RPMI8226 (cell line): ENCODE data around the gene SPRYD4.
A peak's percentile ranks its signal among the peaks of the same experiment; 100 is the strongest.
"Not testable (repeated sequence)": the region's sequence is repeated elsewhere in the genome, so short reads cannot be mapped to it uniquely, and the experiment has no call there.

ENCODE experiments used
- DNase-seq: peaks from one replicate; pipeline ENCODE4 v3.0.0-alpha.2; 2015

Gene SPRYD4

DNA sequence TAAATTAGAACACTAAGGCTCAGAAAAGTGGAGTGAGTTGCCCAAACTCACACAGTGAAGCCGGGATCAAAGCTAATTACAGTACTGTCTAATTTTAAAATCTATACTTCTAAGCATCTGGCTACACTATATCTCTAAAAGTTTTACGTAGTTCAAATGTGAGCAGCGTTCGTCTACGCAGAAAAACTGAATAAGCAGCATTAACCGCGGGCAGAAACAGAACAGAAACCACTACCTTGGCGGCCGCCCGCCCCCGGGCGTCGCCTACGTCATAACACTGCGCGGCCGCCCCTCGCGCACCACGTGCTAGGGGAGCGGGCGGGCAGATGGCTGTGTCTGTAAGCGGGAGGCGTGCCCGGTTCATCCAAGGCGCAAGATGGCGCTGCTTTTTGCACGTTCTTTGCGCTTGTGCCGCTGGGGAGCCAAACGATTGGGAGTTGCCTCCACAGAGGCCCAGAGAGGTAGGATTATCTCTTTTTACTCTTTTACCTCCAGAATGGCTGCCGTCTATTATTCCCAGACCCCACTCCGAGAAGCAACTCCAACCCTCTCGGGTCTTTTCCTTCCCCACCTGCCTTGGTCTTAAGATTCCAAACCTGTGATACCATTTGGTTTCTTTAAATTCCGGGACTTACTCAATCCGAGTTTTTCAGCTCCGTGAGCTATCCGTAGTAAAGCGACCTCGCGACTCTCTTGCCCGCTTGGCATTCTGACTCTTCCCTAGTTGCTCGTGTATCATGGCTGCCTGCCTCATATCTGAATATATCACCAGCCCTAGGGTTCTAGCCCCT is at the start of gene SPRYD4:
TSS of gene SPRYD4 (plus strand) at position 363 of the 791 bp plus-strand sequence. CDS start at position 377, 14 bp downstream.
- DNase-seq: peak; percentile 97

GRCh38 chr12:56420411-56420810 is 48.0 kb upstream of the SPRYD4 start:
- no peak for DNase-seq

DNA sequence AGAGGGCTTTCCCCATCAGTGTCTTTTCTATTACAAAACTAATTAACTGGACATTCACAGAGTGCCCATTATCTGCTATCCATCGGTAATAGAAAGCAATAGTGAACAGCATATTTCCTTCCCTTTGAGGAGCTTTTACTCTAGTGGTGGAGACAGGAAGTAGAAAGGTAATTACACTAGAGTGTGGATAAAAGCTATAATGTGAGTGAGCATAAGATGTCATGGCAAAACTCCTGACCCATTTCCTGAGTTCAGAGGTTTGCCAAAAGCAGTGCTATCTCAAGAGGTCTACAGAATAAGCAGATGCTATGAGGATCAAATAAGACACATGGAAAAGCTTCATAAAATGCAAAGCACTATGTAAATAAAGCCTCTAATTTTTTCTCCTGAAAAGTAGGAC is 43.2 kb upstream of the SPRYD4 start:
- DNase-seq: no peak

GRCh38 chr12:56425940-56426438 is 42.4 kb upstream of the SPRYD4 start:
- DNase-seq: no peak

- DNase-seq: no peak
Observed at GRCh38 chr12:56431288-56431687, 37.1 kb upstream of the SPRYD4 start.

GRCh38 chr12:56431850-56432249 is 36.5 kb upstream of the SPRYD4 start:
- no peak for DNase-seq

- DNase-seq: no peak
Observed at GRCh38 chr12:56434828-56435227, 33.5 kb upstream of the SPRYD4 start.

DNA sequence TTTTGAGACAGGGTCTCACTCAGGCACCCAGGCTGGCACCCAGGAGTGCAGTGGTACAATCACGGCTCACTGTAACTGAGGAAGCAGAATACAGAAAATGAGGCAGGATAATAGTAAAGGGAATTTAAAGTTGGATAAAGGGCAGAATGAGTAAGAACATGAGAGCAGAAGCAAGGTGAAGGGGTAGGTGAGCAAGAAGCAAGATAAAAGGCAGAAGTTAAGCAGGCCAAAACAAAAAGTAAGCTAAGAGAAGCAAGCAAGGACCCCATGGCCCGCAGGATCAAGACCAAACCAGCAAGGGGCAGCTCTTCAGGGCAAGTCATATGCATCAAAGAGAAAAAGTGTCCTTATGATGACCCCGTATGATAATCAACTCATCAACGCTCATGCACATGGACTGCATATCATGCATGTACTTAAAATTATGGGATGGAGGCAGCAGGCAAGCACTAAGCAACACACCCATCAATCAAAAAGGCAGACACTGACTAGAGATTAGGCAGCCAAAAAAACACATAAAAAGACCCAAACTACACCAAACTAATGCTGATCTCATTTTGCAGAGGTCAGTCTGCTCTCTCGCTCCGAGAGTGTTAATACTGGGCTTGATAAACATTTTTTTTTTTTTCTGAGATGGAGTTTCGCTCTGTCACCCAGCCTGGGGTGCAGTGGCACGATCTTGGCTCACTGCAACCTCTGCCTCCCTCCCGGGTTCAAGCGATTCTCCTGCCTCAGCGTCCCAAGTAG is 30.8 kb upstream of the SPRYD4 start:
- no peak for DNase-seq

DNA sequence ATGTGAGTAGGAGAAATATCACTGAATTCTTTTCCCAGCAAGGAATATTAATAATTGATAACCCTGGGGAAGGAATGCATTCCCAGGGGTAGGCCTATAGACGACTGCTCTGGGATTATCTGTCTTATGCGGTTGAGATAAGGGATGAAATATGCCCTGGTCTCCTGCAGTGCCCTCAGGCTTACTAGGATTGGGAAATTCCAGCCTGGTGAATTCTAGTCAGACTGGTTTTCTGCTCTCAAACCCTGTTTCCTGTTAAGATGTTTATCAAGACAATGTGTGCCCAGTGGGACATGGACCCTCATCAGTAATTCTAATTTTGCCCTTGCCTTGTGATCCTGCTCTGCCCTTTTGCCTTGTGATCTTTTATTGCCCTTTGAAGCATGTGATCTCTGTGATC is 25.2 kb upstream of the SPRYD4 start:
- not testable (repeated sequence) for DNase-seq

- DNase-seq: peak; percentile 94
Observed at GRCh38 chr12:56448860-56449621, 19.3 kb upstream of the SPRYD4 start, which contains the start of gene TIMELESS. TSS of gene TIMELESS (minus strand) at chr12:56449426. CDS start at chr12:56434170, 15,256 bp downstream.

DNA sequence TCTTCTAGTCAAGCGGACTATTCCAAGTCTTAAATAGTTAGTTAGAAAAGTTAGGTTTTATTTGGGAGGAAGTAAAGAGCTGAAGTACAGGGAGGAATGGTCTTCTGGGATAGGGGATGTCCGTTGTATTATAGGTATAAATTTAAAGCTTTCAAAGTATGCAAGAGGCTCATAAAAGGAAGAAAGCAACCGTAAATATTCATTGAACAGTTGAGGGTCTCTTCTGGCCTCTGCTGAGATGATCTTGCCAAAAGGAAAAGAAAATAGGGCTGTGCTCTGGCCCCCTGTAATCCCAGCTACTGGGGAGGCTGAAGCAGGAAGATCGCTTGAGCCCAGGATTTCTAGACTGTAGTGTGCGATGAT is 18.8 kb upstream of the SPRYD4 start:
- no peak for DNase-seq

DNA sequence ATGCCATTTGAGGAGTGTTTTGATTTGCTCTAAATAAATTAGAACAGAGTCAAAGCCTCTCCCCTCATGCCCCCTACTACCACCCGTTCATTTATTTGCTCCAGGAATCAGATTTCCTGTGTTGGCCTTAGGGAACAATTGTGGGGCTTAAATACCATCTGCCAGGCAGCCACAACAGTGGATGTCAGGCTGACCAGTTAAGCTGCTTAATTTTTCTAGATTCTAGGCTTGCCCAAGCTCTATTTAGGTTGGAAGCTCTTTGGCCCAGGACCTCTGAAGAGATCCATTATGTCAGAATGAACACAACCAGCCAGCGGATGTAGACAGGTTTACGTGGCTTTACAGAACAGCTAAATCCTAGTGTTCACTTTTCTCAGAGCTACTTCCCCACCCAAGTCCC is 18.1 kb upstream of the SPRYD4 start:
- no peak for DNase-seq

GRCh38 chr12:56451147-56451546 is 17.2 kb upstream of the SPRYD4 start:
- no peak for DNase-seq

DNA sequence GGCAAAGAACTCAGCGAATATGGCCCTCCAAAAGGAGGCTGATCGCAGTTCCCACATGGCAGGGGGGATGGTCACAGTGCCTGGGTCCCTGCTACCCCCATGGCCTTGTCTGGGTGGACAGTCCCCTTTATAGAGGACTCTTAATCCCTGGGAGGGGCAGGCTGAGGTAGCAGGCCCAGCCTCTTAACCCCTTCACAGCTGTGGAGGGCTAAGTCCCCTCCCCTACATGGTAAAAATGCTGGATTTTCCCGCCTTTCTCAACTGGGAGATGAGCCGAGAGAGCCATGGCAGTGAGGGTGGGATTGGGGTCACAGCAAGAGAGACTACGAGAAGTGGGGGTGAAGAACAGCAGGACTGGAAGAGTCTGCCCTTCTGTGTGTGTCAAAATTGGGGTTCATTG is 13.8 kb upstream of the SPRYD4 start, which contains the start of gene MIP:
TSS of gene MIP (minus strand) at position 101 of the 400 bp plus-strand sequence. CDS start at position 57, 44 bp downstream.
- DNase-seq: no peak

GRCh38 chr12:56457817-56458216 is 10.6 kb upstream of the SPRYD4 start:
- DNase-seq: no peak

- DNase-seq: no peak
Observed at GRCh38 chr12:56461235-56462159, 6.9 kb upstream of the SPRYD4 start.

GRCh38 chr12:56462565-56462964 is 5.8 kb upstream of the SPRYD4 start:
- no peak for DNase-seq

- peak; percentile 72 for DNase-seq
Observed at GRCh38 chr12:56469007-56469930, 891 bp downstream of the SPRYD4 start.

GRCh38 chr12:56474389-56474788 is 6.0 kb downstream of the SPRYD4 start:
- no peak for DNase-seq

DNA sequence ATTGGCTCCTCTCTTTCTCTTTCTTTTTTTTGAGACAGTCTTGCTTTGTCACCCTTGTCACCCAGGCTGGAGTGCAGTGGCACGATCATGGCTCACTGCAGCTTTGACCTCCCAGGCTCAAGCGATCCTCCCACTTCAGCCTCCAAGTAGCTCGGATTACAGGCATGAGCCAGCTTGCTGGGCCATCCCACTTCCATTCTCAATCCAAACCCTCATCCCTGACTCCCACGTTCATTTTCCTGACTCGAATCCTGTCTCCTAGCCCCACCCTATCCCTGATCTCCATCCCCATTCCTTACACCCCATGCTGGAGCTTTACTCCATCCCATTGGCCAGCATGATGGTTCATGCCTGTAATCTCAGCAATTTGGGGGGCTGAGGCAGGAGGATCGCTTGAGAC is 7.8 kb downstream of the SPRYD4 start:
- no peak for DNase-seq

DNA sequence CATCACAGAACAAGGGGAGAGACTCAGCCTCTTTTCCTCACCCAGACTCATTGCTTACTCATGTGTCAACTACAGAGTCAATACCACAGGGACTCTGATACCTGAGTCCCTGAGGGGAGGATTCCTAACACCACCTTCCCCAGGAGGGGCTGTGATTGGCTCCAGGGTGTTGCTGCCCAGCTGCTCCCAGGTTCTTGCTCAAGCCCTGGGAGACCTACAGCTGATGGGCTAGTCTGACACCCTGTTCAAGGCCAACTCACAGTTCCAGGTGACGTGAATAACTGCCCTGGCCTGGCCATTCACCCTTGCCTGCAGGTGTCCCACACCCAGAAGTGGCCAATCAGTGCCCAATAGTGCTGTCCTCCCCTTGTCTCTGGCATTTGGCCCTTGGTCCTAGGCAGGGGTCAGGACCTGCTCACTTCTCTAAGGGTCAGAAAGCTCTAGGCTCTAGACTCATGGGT is 8.6 kb downstream of the SPRYD4 start:
- no peak for DNase-seq
